Stimulated activated memory B cell treated with anti-CD40 and anti-IgM and Interleukin-4, amounts not matched to agents 10 μg/mL and 1 μg/mL and 100 μg/mL, for 72 hours (primary cell): ENCODE results near the gene MDM1.

ENCODE experiments used
- ATAC-seq: fragments of 150-1000 bp; cut with Tn5 transposase; 2 replicates; pipeline ENCODE4 v1.10.0; 2021
- H3K27ac Mint-ChIP-seq: one replicate; pipeline ENCODE4 v1.8.0; 2022; ENCODE audit warnings: mild to moderate bottlenecking, mixed read lengths
- H3K27me3 Mint-ChIP-seq: one replicate; pipeline ENCODE4 v1.8.0; 2022; ENCODE audit warnings: mixed read lengths
- H3K36me3 Mint-ChIP-seq: one replicate; pipeline ENCODE4 v1.8.0; 2022; ENCODE audit warnings: mixed read lengths
- H3K4me1 Mint-ChIP-seq: one replicate; pipeline ENCODE4 v1.8.0; 2022; ENCODE audit warnings: mixed read lengths
- H3K4me3 Mint-ChIP-seq: one replicate; pipeline ENCODE4 v1.8.0; 2022; ENCODE audit warnings: mild to moderate bottlenecking, moderate library complexity, mixed read lengths
- H3K9me3 Mint-ChIP-seq: one replicate; pipeline ENCODE4 v1.8.0; 2022; ENCODE audit warnings: mixed read lengths

MDM1 gene

DNA sequence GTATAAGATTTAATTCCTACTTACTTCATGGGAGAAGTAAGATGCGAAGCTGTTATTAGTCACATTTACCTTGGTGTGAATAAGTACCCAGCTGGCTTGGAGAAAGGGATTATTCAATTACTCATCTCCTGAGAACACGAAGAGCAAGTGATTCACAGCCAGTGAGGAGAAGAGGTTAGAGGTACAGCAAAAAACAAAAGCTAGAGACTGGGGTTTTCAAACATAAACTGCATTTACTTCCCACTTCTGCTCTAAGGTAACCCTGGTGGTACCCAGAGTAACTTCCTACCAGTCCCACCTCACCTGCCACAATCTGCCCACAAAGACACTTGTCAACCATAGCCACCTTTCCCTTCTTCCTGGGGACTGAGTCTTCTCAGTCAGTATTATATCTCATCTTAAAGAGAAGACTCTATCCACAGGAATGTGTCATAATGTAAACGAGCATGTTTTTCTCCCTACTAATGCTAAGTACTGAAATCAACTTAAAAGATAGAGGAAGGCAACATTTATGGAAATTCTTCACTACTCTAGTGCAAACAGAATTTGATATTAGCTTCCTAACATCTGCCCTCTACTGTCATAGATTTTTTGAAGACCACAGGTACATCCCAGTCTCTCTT is 72.7 kb downstream of the MDM1 start:
- Mint-ChIP-seq H3K4me3 (no peak overlapping the region), H3K27ac (no peak overlapping the region), H3K9me3 (no peaks in the 10 kb centered on the region), H3K36me3 (no peaks in the 10 kb centered on the region), H3K4me1 (peaks cover 6% of the 10 kb centered on the region), H3K27me3 (peaks cover 24% of the 10 kb centered on the region)
- ATAC-seq: no peak

DNA sequence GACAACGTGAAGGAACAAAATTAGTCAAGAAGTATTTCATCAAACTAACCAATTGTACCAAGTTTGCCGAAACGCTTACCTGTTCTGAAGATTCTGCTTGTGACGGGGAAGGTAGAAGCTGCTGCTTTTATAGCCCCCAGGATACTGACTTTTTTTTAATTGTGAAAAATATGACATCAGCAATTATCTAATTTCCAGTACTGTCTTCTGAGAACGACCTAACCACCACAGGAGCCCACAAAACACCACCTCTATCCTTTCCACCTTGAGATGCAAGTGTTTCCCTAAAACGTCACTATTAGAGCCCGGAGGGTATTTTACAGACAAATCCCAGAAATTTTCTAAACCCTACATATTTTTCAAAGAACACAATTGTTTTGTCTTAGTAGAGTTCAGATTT is 78.7 kb downstream of the MDM1 start, which contains the start of gene IL22:
Gene IL22, minus strand, starts transcription at position 101 of the 400 bp plus-strand sequence. CDS start 156 bp downstream, outside the sequence.
- H3K4me1 Mint-ChIP-seq: no peaks in the 10 kb centered on the region
- H3K4me3 Mint-ChIP-seq: no peak within 1 kb of the TSS
- H3K9me3 Mint-ChIP-seq: no peaks in the 10 kb centered on the region
- no peak for ATAC-seq
- H3K27ac Mint-ChIP-seq: no peak within 1 kb of the TSS
- no peaks in the 10 kb centered on the region for H3K36me3 Mint-ChIP-seq
- H3K27me3 Mint-ChIP-seq: peaks cover 24% of the 10 kb centered on the region

DNA sequence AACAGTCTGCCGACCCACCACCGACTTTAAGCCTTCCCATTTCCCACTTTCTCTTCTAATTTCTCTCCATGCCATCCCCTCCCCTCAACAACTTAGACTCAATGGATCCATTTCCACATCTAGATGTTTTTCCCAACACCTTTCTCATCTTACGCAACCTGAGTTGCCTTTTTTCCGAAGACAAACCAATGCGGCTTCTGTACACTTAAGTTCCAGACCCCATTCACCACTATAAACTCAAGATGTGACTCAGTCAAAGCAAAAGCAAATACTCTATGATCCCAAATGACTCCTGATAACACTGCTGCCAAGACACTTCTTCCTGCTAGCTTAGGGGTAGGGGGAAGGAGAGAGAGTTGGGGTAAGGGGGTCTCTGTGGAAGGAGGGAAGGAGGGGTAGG is 80.1 kb downstream of the MDM1 start:
- Mint-ChIP-seq H3K27me3 (peaks cover 14% of the 10 kb centered on the region), H3K36me3 (no peaks in the 10 kb centered on the region), H3K9me3 (no peaks in the 10 kb centered on the region), H3K4me1 (no peaks in the 10 kb centered on the region), H3K27ac (no peak overlapping the region), H3K4me3 (no peak overlapping the region)
- no peak for ATAC-seq

GRCh38 chr12:68250454-68250853 is 81.7 kb downstream of the MDM1 start:
- no peaks in the 10 kb centered on the region for H3K36me3 Mint-ChIP-seq
- H3K4me1 Mint-ChIP-seq: no peaks in the 10 kb centered on the region
- no peak overlapping the region for H3K4me3 Mint-ChIP-seq
- no peaks in the 10 kb centered on the region for H3K9me3 Mint-ChIP-seq
- peaks cover 14% of the 10 kb centered on the region for H3K27me3 Mint-ChIP-seq
- no peak for ATAC-seq
- H3K27ac Mint-ChIP-seq: no peak overlapping the region

GRCh38 chr12:68247785-68248184 is 84.4 kb downstream of the MDM1 start:
- H3K4me1 Mint-ChIP-seq: no peaks in the 10 kb centered on the region
- H3K4me3 Mint-ChIP-seq: no peak overlapping the region
- no peak overlapping the region for H3K27ac Mint-ChIP-seq
- no peaks in the 10 kb centered on the region for H3K36me3 Mint-ChIP-seq
- H3K9me3 Mint-ChIP-seq: no peaks in the 10 kb centered on the region
- ATAC-seq: no peak
- H3K27me3 Mint-ChIP-seq: peaks cover 13% of the 10 kb centered on the region

GRCh38 chr12:68246350-68246749 is 85.8 kb downstream of the MDM1 start:
- Mint-ChIP-seq H3K4me3 (no peak overlapping the region), H3K36me3 (no peaks in the 10 kb centered on the region), H3K9me3 (no peaks in the 10 kb centered on the region), H3K27ac (no peak overlapping the region), H3K27me3 (no peaks in the 10 kb centered on the region), H3K4me1 (peaks cover 2% of the 10 kb centered on the region)
- no peak for ATAC-seq

- Mint-ChIP-seq H3K4me1 (peaks cover 11% of the 10 kb centered on the region), H3K27me3 (no peaks in the 10 kb centered on the region)
Measured at GRCh38 chr12:68245180-68246021, 86.8 kb downstream of the MDM1 start.

More at GRCh38 chr12:68245180-68246021, 86.8 kb downstream of the MDM1 start:
- no peak for ATAC-seq
- Mint-ChIP-seq H3K36me3 (no peaks in the 10 kb centered on the region), H3K9me3 (no peaks in the 10 kb centered on the region), H3K27ac (no peak overlapping the region), H3K4me3 (no peak overlapping the region)
